A549 (cell line): ENCODE data around the gene ACSF3.

ENCODE experiments used
- CHD2 ChIP-seq: fragments of 150-350 bp; IDR thresholded peaks from 2 replicates; pipeline ENCODE4 v1.6.1; 2014; ENCODE audit warnings: low read length; ENCODE audit not compliant: partially characterized antibody
- CTCF ChIP-seq: fragments of >200 bp; sonication (Bioruptor Twin); formaldehyde crosslinking; IDR thresholded peaks from 3 replicates; pipeline ENCODE4 v1.5.1; 2016
- HMGXB4 ChIP-seq: fragments of 250-450 bp; sonication (Bioruptor Pico); IDR thresholded peaks from 2 replicates; pipeline ENCODE4 v1.5.0; 2021; ENCODE audit warnings: mild to moderate bottlenecking, moderate library complexity, borderline replicate concordance
- MAFK ChIP-seq: fragments of 450-650 bp; IDR thresholded peaks from 2 replicates; pipeline ENCODE4 v1.6.1; 2014; ENCODE audit not compliant: partially characterized antibody
- MAX ChIP-seq: IDR thresholded peaks from 2 replicates; pipeline ENCODE4 v1.6.1; 2012
- MYC ChIP-seq: IDR thresholded peaks from 2 replicates; pipeline ENCODE4 v1.6.1; 2012; ENCODE audit warnings: mild to moderate bottlenecking, inconsistent platforms, low read length, improper control_type of control experiment, borderline replicate concordance
- POLR2A ChIP-seq: IDR thresholded peaks from 2 replicates; pipeline ENCODE4 v1.6.1; 2012; ENCODE audit warnings: mild to moderate bottlenecking, low read length
- RFX5 ChIP-seq: fragments of 450-650 bp; IDR thresholded peaks from 2 replicates; pipeline ENCODE4 v1.7.1; 2014; ENCODE audit warnings: antibody characterized with exemption, mild to moderate bottlenecking, moderate library complexity
- SMC3 ChIP-seq: fragments of >200 bp; sonication (Bioruptor Twin); formaldehyde crosslinking; IDR thresholded peaks from 3 replicates; pipeline ENCODE4 v1.6.1; 2018; ENCODE audit warnings: inconsistent platforms
- USF2 ChIP-seq: fragments of 450-650 bp; IDR thresholded peaks from 2 replicates; pipeline ENCODE4 v1.6.1; 2014; ENCODE audit warnings: antibody characterized with exemption

GRCh38 chr16:89198417-89199240 is 105.0 kb downstream of the ACSF3 start:
- TF ChIP-seq POLR2A (no peak), CTCF (no peak), RFX5 (no peak), MAX (no peak), CHD2 (no peak), MAFK (no peak), USF2 (no peak), HMGXB4 (no peak), MYC (no peak), SMC3 (no peak)
